Measurements from ENCODE around the gene SPDYE8. TPM values are rescaled to one million over a fixed set of nuclear protein-coding genes. Genes with fewer than 3 reads are reported as not detected.
"Not testable (repeated sequence)": the region's sequence is repeated elsewhere in the genome, so short reads cannot be mapped to it uniquely, and the experiment has no call there.

The SPDYE8 gene
- total and polyA plus RNA-seq, 4 donors, result 0.11 TPM; not detected in 3

GRCh38 chr7:72990146-72990913, 39.2 kb downstream of the SPDYE8 start:
- not testable (repeated sequence) for H3K9ac ChIP-seq (ENCODE audit: insufficient read depth in 1 of 2, low read length in 2 of 2); H3K27me3 ChIP-seq (ENCODE audit: control insufficient read depth in 3 of 3, insufficient read depth in 3 of 3, low read length in 2 of 3); H3K9me3 ChIP-seq (ENCODE audit: control insufficient read depth in 4 of 4, insufficient read depth in 3 of 4, low read length in 3 of 4); DNase-seq; H3K36me3 ChIP-seq (ENCODE audit: control insufficient read depth in 4 of 4, insufficient read depth in 4 of 4, low read length in 4 of 4); H3K4me1 ChIP-seq (ENCODE audit: control insufficient read depth in 5 of 5, insufficient read depth in 5 of 5, low read length in 5 of 5); ATAC-seq (ENCODE audit: insufficient read depth, low FRiP score); H3K27ac ChIP-seq (ENCODE audit: low read depth in 1 of 2, low read length in 1 of 2); H3K4me3 ChIP-seq
- WGBS, 2 donors, result 34 to 50% methylated on average over 4 to 10 of the region's 14 CpGs

GRCh38 chr7:72982084-72982483, 47.5 kb downstream of the SPDYE8 start:
- H3K9me3 ChIP-seq (ENCODE audit: control insufficient read depth in 4 of 4, insufficient read depth in 3 of 4, low read length in 3 of 4); H3K36me3 ChIP-seq (ENCODE audit: control insufficient read depth in 4 of 4, insufficient read depth in 4 of 4, low read length in 4 of 4); ATAC-seq (ENCODE audit: insufficient read depth, low FRiP score); DNase-seq; H3K9ac ChIP-seq (ENCODE audit: insufficient read depth in 1 of 2, low read length in 2 of 2); H3K27me3 ChIP-seq (ENCODE audit: control insufficient read depth in 3 of 3, insufficient read depth in 3 of 3, low read length in 2 of 3); H3K27ac ChIP-seq (ENCODE audit: low read depth in 1 of 2, low read length in 1 of 2); H3K4me3 ChIP-seq; H3K4me1 ChIP-seq (ENCODE audit: control insufficient read depth in 5 of 5, insufficient read depth in 5 of 5, low read length in 5 of 5): not testable (repeated sequence)
- 83 to 100% methylated on average over 1 to 5 of the region's 11 CpGs for WGBS, 2 donors

GRCh38 chr7:72980382-72980781, 49.2 kb downstream of the SPDYE8 start:
- not testable (repeated sequence) for H3K4me1 ChIP-seq (ENCODE audit: control insufficient read depth in 5 of 5, insufficient read depth in 5 of 5, low read length in 5 of 5)
- 80 to 83% methylated on average over 1 to 2 of the region's 6 CpGs for WGBS, 2 donors

GRCh38 chr7:72976434-72976833, 53.1 kb downstream of the SPDYE8 start:
- not testable (repeated sequence) for H3K9me3 ChIP-seq (ENCODE audit: control insufficient read depth in 4 of 4, insufficient read depth in 3 of 4, low read length in 3 of 4); H3K4me1 ChIP-seq (ENCODE audit: control insufficient read depth in 5 of 5, insufficient read depth in 5 of 5, low read length in 5 of 5); ATAC-seq (ENCODE audit: insufficient read depth, low FRiP score); H3K9ac ChIP-seq (ENCODE audit: insufficient read depth in 1 of 2, low read length in 2 of 2); DNase-seq; H3K27me3 ChIP-seq (ENCODE audit: control insufficient read depth in 3 of 3, insufficient read depth in 3 of 3, low read length in 2 of 3); H3K36me3 ChIP-seq (ENCODE audit: control insufficient read depth in 4 of 4, insufficient read depth in 4 of 4, low read length in 4 of 4); H3K27ac ChIP-seq (ENCODE audit: low read depth in 1 of 2, low read length in 1 of 2); H3K4me3 ChIP-seq
- WGBS, 2 donors, result 98% methylated on average over 4 of the region's 12 CpGs; no CpG with 5 or more reads in 1 of the 2 donors

More at GRCh38 chr7:72980382-72980781, 49.2 kb downstream of the SPDYE8 start:
- not testable (repeated sequence) for H3K4me3 ChIP-seq; H3K9me3 ChIP-seq (ENCODE audit: control insufficient read depth in 4 of 4, insufficient read depth in 3 of 4, low read length in 3 of 4); H3K9ac ChIP-seq (ENCODE audit: insufficient read depth in 1 of 2, low read length in 2 of 2); DNase-seq; H3K27ac ChIP-seq (ENCODE audit: low read depth in 1 of 2, low read length in 1 of 2); ATAC-seq (ENCODE audit: insufficient read depth, low FRiP score); H3K36me3 ChIP-seq (ENCODE audit: control insufficient read depth in 4 of 4, insufficient read depth in 4 of 4, low read length in 4 of 4); H3K27me3 ChIP-seq (ENCODE audit: control insufficient read depth in 3 of 3, insufficient read depth in 3 of 3, low read length in 2 of 3)

- H3K27me3 ChIP-seq (ENCODE audit: control insufficient read depth in 3 of 3, insufficient read depth in 3 of 3, low read length in 2 of 3); H3K4me1 ChIP-seq (ENCODE audit: control insufficient read depth in 5 of 5, insufficient read depth in 5 of 5, low read length in 5 of 5); H3K27ac ChIP-seq (ENCODE audit: low read depth in 1 of 2, low read length in 1 of 2); H3K9ac ChIP-seq (ENCODE audit: insufficient read depth in 1 of 2, low read length in 2 of 2); H3K9me3 ChIP-seq (ENCODE audit: control insufficient read depth in 4 of 4, insufficient read depth in 3 of 4, low read length in 3 of 4); H3K4me3 ChIP-seq; H3K36me3 ChIP-seq (ENCODE audit: control insufficient read depth in 4 of 4, insufficient read depth in 4 of 4, low read length in 4 of 4); ATAC-seq (ENCODE audit: insufficient read depth, low FRiP score): not testable (repeated sequence)
- peak in 1 of 3 donors; percentile 4 for DNase-seq
- 85 to 96% methylated on average over 11 to 14 of the region's 55 CpGs for WGBS, 2 donors
Measured at GRCh38 chr7:72975656-72976286, 53.8 kb downstream of the SPDYE8 start.

- H3K27me3 ChIP-seq (ENCODE audit: control insufficient read depth in 3 of 3, insufficient read depth in 3 of 3, low read length in 2 of 3); ATAC-seq (ENCODE audit: insufficient read depth, low FRiP score); H3K27ac ChIP-seq (ENCODE audit: low read depth in 1 of 2, low read length in 1 of 2); DNase-seq; H3K9ac ChIP-seq (ENCODE audit: insufficient read depth in 1 of 2, low read length in 2 of 2); H3K36me3 ChIP-seq (ENCODE audit: control insufficient read depth in 4 of 4, insufficient read depth in 4 of 4, low read length in 4 of 4); H3K4me1 ChIP-seq (ENCODE audit: control insufficient read depth in 5 of 5, insufficient read depth in 5 of 5, low read length in 5 of 5); H3K9me3 ChIP-seq (ENCODE audit: control insufficient read depth in 4 of 4, insufficient read depth in 3 of 4, low read length in 3 of 4); H3K4me3 ChIP-seq: not testable (repeated sequence)
- 80 to 91% methylated on average over 3 to 4 of the region's 7 CpGs for WGBS, 2 donors
Measured at GRCh38 chr7:72974781-72975180, 54.8 kb downstream of the SPDYE8 start.

- no CpG with 5 or more reads among the region's 6 CpGs for WGBS, 2 donors
- ATAC-seq (ENCODE audit: insufficient read depth, low FRiP score); DNase-seq: not testable (repeated sequence)
Measured at GRCh38 chr7:72971505-72971904, 58.1 kb downstream of the SPDYE8 start.

More at GRCh38 chr7:72971505-72971904, 58.1 kb downstream of the SPDYE8 start:
- H3K4me1 ChIP-seq (ENCODE audit: control insufficient read depth in 5 of 5, insufficient read depth in 5 of 5, low read length in 5 of 5); H3K9ac ChIP-seq (ENCODE audit: insufficient read depth in 1 of 2, low read length in 2 of 2); H3K27me3 ChIP-seq (ENCODE audit: control insufficient read depth in 3 of 3, insufficient read depth in 3 of 3, low read length in 2 of 3); H3K9me3 ChIP-seq (ENCODE audit: control insufficient read depth in 4 of 4, insufficient read depth in 3 of 4, low read length in 3 of 4); H3K36me3 ChIP-seq (ENCODE audit: control insufficient read depth in 4 of 4, insufficient read depth in 4 of 4, low read length in 4 of 4); H3K4me3 ChIP-seq; H3K27ac ChIP-seq (ENCODE audit: low read depth in 1 of 2, low read length in 1 of 2): not testable (repeated sequence)
